Hematopoietic multipotent progenitor cell treated with erythropoietin and hydrocortisone succinate and interleukin-3 and kit ligand, for 17 days (in vitro differentiated cells): ENCODE results near the gene FRY.
A peak's percentile ranks its signal among the peaks of the same experiment; 100 is the strongest.

Experiments used
- DNase-seq: peaks from one replicate; pipeline ENCODE4 v3.0.0-alpha.2; 2015; ENCODE audit warnings: low spot score

The FRY gene

DNA sequence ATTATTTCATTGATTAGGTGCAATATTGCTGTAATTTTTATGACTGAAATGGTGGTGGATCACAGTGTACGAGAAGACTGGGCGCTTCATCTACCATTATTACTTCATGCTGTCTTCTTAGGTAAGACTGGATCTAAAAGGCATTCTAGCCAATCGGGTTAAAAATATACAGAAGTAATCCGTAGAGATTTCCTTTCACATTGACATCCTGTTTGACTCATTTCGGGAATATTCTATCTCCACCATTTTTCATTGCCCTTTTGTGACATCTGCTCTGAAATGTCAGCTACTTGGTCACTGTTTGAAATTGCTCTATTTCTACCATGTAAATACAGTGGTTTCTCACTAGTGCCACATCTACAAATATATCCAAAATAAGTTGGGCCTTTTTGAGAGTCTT, 193.3 kb downstream of the FRY start:
- no peak for DNase-seq

GRCh38 chr13:32225481-32225931, 193.9 kb downstream of the FRY start:
- no peak for DNase-seq

- DNase-seq = no peak
These were observed 196.9 kb downstream of the FRY start for GRCh38 chr13:32228330-32229041.

- no peak for DNase-seq
These were observed 197.9 kb downstream of the FRY start for GRCh38 chr13:32229443-32229842.

- no peak for DNase-seq
These were observed 200.7 kb downstream of the FRY start for GRCh38 chr13:32232263-32232662.

GRCh38 chr13:32233062-32233461, 201.5 kb downstream of the FRY start:
- DNase-seq = no peak

DNA sequence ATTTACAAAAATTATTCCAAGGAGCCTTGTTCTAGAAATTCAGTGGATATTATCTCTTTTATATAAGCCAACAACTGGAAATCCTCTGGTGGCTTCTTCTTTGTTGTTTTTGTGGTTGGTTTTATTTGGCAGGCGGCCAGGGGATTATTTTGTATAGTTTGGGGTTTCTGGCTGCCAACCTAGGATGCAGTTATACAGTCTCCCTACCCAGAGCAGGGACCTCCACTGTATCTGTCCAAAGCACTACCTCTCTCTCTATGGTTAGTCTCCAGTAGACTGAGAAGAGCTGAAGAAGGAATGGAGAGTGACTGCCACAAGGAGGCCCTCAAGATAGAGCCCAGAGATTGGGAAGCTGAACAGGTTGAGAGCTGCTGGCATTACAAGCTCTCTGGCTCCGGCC, 203.3 kb downstream of the FRY start:
- DNase-seq = no peak

DNA sequence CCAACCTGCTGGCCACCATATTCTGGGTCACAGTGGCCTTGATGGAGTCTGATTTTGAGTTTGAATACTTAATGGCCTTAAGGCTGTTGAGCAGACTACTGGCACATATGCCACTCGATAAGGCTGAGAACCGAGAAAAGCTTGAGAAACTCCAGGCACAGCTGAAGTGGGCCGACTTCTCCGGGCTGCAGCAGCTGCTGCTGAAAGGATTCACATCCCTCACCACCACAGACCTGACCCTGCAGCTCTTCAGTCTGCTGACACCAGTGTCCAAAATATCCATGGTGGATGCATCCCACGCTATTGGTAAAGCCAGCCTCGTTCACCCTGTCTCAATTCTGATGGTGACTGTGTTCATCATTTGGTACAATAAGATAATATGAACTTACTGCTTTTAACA, 206.1 kb downstream of the FRY start:
- DNase-seq = no peak

- DNase-seq = no peak
These were observed 212.1 kb downstream of the FRY start for GRCh38 chr13:32243695-32244094.

DNA sequence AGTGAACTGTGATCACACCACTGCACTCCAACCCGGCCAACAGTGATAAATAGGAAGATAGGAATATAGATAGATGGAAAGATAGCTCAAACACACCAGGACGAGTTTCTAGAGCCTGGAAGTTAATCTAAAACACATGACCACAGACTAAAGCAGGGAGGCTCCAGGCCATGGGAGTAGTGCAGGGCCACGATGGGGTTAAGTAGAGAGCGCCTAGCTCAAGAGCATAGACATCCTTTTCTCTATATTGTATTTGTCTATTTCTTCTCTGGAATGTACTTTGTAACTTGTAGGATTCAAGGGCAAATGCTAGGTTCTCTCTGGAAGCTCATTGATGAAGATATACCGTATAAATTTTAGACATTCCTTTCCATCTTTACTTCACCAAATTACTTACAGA, 214.0 kb downstream of the FRY start:
- no peak for DNase-seq

DNA sequence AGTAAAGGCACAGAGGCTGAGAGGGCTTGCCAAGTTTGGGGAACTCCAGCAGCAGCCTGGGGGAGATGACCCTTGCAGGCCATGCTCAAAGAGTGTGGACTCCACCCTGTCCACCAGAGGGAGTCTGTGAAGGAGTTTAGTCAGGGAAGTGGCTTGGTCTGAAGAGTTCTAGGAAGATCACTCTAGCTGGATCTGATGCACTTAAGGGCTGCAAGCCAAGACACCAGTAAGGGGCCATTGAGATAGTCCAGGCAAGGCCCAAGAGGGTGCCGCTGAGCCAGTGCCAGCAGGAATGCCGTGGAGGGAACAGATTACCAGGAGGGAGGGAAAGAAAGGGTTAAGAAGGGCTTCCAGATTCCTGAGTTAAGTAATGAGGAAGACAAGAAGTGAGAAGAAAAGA, 214.9 kb downstream of the FRY start:
- DNase-seq = peak; percentile 33

GRCh38 chr13:32247887-32248286, 216.3 kb downstream of the FRY start:
- DNase-seq = no peak

DNA sequence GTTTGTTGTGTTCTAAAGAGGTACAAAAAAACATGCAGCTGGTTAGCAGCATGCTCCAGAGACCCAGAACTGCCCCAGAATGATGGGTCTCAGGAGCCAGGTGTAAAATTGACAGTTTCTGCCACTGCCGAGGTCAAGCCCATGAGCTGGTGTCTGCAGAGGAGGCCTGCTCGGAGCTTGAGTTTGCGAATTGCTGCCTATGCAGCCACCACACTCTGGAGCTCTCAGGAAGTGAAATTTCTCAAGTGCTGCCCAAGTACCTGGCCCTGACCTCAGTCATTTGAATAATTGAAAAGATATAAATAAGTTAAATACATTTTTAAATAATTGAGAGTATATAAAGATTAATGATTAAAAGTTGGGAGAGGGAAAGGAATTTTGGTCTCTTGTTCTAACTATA, 217.2 kb downstream of the FRY start:
- DNase-seq = no peak

GRCh38 chr13:32252812-32253438, 221.4 kb downstream of the FRY start:
- DNase-seq = no peak

DNA sequence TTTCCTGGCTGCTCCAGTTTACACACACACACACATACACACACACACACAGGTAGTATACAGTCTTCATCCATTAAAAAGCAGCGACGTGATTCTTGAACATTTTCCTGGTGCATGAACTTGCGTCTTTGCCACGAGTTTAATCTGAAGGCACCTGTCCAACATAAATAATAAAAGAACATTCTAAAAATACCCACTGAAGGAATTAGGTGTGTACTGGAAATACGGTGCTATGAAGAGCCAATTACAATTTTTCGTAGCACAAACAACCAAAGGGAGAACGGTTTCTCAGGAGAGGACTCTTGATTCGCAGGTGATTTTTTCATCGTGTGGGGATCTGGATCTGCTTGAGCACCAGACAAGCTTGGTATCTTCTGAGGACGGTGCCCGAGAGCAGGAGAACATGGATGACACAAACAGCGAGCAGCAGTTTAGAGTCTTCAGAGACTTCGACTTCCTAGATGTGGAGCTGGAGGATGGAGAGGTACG, 222.4 kb downstream of the FRY start:
- no peak for DNase-seq

DNA sequence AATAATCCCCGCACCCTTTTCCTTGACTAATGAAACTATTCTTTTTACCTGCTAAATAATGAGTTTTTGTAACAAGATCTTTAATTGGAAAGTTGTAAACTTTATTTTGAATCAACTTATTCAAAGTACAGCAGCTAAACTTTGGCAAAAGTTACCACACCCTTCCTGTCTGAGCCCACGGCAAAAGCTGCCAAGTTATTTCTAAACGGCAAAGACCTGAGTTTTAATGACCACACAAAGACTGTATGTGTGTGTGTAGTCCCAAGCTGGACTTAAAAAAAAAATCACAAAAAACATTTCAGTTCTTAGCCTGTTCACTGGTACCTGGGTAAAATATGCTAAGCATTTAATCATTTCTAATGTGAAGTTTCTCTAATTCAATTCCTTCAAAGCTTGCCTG, 222.8 kb downstream of the FRY start:
- no peak for DNase-seq

GRCh38 chr13:32254916-32255723, 223.5 kb downstream of the FRY start:
- no peak for DNase-seq

- DNase-seq = no peak
These were observed 224.1 kb downstream of the FRY start for GRCh38 chr13:32255724-32256109.

DNA sequence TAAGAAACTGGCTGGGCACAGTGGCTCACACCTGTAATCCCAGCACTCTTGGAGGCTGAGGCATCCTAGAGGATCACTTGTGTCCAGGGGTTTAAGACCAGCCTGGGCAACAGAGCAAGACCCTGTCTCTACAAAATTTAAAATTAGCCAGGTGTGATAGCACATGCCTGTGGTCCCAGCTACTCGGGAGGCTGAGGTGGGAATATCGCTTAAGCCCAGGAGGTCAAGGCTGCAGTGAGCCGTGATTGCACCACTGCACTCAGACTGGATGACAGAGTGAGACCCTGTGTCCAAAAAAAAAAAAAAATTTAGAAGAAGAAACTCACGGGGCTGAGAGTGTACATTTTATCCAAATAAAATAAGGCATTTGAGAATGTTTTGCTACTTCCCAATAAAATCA, 224.7 kb downstream of the FRY start:
- DNase-seq = no peak

GRCh38 chr13:32257649-32258048, 226.1 kb downstream of the FRY start:
- no peak for DNase-seq

- DNase-seq = no peak
These were observed 227.5 kb downstream of the FRY start for GRCh38 chr13:32259116-32259515.

- DNase-seq = peak; percentile 7
These were observed 230.0 kb downstream of the FRY start for GRCh38 chr13:32261567-32261966.

DNA sequence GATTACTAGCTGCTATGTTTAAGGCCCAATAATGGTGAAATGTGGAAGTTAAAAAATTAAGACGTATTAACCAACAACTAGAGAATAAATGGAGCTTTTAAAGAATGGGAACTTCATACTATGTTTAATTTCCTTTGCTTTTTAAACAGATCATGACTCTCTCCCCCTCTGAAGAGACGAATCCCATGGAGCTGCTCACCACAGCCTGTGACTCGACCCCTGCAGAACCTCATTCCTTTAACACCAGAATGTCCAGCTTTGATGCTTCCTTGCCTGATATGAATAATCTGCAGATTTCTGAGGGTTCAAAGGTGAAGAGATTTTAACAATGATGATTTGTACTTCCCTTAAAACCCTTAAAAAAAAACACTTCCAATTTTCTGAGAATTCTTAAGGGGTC, 230.6 kb downstream of the FRY start:
- DNase-seq = no peak
